Measurements from ENCODE around the gene HDAC4.

HDAC4 gene

DNA sequence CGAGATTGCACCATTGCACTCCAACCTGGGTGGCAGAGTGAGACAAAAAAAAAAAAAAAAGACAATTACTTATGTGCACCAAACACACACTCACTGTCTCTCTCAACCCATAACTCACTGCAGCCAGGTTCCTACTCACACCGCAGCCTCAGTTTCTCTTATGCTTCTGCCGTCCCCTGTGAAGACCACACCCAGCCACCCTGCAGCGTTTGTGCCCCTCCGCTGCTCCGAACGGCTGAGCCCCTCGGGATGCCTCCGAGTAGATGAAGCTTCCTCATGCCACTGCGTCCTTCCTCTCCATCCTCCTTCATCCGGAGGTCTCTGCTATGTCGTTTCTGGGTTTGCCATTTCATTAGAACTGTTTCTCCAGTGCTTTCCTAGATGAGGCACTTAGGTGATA lies 392.8 kb downstream of the HDAC4 start:
- DNase-seq (ENCODE audit: low spot score) = no peak

GRCh38 chr2:239006622-239007285 lies 394.1 kb downstream of the HDAC4 start:
- no peak for DNase-seq (ENCODE audit: low spot score)

DNA sequence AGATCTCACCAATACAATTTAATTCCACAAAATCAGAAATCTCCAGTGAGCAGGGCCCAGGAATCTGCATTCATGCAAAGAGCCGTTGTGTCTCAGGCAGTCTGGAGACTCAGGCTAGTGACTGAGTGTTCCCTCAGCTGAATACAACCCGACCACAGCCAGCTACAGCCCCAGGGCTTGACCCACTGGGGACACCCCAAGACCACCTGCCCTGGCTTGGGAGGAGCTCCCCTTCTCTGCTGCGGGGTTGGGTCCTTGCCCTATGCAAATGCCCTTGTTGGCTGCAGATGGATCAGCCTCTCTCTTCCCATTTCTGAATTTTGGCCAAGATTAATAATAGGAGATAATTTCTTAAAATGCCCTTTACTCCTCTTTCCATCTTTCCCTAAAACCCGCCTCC lies 395.2 kb downstream of the HDAC4 start:
- no peak for DNase-seq (ENCODE audit: low spot score)

GRCh38 chr2:239004274-239005015 lies 396.4 kb downstream of the HDAC4 start:
- no peak for DNase-seq (ENCODE audit: low spot score)

GRCh38 chr2:239003624-239004273 lies 397.1 kb downstream of the HDAC4 start:
- no peak for DNase-seq (ENCODE audit: low spot score)

GRCh38 chr2:239002954-239003623 lies 397.7 kb downstream of the HDAC4 start:
- no peak for DNase-seq (ENCODE audit: low spot score)

GRCh38 chr2:239002591-239002953 lies 398.2 kb downstream of the HDAC4 start:
- DNase-seq (ENCODE audit: low spot score) = no peak

- DNase-seq (ENCODE audit: low spot score) = no peak
Measured at GRCh38 chr2:239001794-239002193, 399.0 kb downstream of the HDAC4 start.

DNA sequence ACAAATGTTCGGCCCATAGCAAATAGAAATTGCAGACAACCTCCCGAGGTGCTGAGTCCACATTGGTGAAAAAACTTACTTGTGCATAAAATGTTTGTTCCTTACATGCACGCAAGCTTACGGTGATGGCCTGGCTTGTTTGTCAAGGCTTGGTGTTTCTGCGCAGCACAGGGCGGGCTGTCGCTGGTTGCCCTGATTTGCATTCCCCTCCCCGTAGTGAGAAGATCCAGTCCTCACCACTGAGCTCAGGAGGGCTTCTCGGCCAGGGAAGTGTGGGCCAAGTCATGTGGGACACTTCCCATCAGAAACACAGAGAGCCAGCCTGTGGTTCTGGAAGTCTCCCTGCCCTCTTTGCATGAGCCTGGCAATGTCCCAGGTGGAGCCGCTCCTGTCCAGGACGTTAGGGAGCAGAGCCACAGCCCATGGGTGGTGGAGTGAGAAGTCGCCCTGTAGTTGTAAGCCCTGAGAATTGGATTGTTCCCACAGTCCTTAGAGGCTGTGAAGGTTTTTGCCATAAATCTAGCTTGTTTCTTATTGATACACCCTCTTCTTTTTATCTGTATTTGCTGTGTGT lies 400.2 kb downstream of the HDAC4 start:
- no peak for DNase-seq (ENCODE audit: low spot score)

DNA sequence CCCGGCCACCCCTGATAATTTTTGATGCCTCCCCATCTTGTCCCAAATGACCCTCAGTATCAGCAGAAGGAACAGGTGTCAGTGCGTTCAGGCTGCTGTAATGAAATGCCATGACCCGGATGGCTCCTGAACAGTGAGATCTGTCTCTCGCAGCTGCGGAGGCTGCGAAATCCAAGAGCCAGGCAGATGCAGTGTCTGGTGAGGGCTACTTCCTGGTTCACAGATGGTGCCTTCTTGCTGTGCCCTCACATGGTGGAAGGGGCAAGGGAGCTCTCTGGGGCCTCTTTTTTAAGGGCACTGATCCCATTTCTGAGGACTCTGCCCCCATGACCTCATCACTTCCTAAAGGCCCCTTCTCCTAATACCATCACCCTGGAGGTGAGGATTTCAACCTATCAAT lies 400.7 kb downstream of the HDAC4 start:
- DNase-seq (ENCODE audit: low spot score) = no peak

- no peak for DNase-seq (ENCODE audit: low spot score)
Measured at GRCh38 chr2:238999291-238999741, 401.5 kb downstream of the HDAC4 start.

- DNase-seq (ENCODE audit: low spot score) = no peak
Measured at GRCh38 chr2:238998801-238999200, 402.0 kb downstream of the HDAC4 start.
